Measurements from ENCODE around the gene THAP7.
"Not testable (repeated sequence)": the region's sequence is repeated elsewhere in the genome, so short reads cannot be mapped to it uniquely, and the experiment has no call there.

DNA sequence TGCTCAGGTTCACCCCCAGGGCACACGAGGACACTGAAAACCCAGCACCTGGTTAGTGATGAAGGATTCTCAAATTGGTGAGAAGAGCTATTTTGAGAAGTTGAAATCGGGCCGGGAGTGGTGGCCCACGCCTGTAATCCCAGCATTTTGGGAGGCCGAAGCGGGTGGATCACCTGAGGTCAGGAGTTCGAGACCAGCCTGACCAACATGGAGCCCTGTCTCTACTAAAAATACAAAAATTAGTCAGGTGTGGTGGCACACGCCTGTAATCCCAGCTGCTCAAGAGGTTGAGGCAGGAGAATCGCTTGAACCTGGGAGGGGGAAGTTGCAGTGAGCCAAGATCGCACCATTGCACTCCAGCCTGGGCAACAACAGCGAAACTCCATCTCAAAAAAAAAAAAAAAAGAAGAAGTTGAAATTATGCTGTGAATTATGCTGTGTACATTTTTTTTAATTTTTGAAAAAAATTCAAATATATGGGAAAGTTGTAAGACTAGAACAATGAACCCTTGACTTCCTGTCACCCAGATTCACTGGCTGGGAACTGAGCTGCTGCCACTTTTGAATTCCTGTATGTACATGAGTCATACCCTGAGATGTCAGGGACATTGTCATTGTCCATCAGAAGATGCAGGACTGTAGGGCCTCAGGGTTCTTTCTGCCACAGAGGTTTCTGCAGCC, 29.8 kb downstream of the THAP7 start:
- TF ChIP-seq, protein P1, sequence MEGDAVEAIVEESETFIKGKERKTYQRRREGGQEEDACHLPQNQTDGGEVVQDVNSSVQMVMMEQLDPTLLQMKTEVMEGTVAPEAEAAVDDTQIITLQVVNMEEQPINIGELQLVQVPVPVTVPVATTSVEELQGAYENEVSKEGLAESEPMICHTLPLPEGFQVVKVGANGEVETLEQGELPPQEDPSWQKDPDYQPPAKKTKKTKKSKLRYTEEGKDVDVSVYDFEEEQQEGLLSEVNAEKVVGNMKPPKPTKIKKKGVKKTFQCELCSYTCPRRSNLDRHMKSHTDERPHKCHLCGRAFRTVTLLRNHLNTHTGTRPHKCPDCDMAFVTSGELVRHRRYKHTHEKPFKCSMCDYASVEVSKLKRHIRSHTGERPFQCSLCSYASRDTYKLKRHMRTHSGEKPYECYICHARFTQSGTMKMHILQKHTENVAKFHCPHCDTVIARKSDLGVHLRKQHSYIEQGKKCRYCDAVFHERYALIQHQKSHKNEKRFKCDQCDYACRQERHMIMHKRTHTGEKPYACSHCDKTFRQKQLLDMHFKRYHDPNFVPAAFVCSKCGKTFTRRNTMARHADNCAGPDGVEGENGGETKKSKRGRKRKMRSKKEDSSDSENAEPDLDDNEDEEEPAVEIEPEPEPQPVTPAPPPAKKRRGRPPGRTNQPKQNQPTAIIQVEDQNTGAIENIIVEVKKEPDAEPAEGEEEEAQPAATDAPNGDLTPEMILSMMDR (IDR thresholded peaks at IDR 0.05), result not testable (repeated sequence)
- TF ChIP-seq POLR2AphosphoS5 (IDR thresholded peaks at IDR 0.05), result not testable (repeated sequence)
